Measurements from ENCODE around the gene RAB40C. TPM values are rescaled to one million over a fixed set of nuclear protein-coding genes. Genes with fewer than 3 reads are reported as not detected.

RAB40C gene
- total and polyA plus RNA-seq, 12 donors = 9.1 to 32.0 (median 12.3) TPM

DNA sequence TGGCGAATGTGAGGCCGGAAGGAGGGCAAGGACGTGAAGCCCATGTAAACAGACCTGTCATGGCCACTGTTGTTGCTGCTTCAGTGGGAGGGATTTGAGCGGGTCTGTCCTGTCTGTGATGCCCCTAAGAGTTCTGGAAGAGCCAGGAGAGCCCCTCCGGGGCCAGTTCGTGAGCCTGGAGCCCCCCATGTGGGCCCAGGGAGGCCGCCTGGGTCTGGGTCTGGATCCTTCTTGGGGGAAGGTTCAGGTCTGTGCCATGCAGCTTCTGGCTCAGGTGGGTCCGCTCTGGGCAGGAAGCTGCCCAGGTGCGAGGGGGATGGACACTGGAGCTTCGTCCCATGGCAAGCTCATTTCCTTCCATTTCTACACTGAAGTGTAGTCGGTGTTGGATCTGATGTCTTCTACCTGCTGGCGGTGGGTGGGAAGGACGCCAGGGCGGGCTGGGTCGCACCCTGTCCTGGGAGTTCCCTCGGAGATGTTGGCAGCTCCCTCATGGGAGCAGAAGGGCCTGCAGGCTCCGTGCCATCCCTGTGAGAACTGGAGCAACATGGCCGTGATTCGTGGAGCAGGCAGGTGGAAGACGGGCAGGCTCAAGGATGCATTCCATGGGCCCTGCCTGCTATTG lies 29.7 kb downstream of the RAB40C start:
- ATAC-seq = no peak
- DNase-seq = no peak
- intact Hi-C loops (cut with DNase I) = no loop called here
- TF ChIP-seq, protein P1, sequence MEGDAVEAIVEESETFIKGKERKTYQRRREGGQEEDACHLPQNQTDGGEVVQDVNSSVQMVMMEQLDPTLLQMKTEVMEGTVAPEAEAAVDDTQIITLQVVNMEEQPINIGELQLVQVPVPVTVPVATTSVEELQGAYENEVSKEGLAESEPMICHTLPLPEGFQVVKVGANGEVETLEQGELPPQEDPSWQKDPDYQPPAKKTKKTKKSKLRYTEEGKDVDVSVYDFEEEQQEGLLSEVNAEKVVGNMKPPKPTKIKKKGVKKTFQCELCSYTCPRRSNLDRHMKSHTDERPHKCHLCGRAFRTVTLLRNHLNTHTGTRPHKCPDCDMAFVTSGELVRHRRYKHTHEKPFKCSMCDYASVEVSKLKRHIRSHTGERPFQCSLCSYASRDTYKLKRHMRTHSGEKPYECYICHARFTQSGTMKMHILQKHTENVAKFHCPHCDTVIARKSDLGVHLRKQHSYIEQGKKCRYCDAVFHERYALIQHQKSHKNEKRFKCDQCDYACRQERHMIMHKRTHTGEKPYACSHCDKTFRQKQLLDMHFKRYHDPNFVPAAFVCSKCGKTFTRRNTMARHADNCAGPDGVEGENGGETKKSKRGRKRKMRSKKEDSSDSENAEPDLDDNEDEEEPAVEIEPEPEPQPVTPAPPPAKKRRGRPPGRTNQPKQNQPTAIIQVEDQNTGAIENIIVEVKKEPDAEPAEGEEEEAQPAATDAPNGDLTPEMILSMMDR (IDR thresholded peaks at IDR 0.05) = no peak
- 92 to 93% methylated on average over 20 of the region's 20 CpGs for WGBS, 2 donors
- H3K9me3 ChIP-seq = no peaks in the 10 kb centered on the region
- peaks cover 0 to 14% (median 0%) of the 10 kb centered on the region in 9 donors for H3K36me3 ChIP-seq
- H3K4me3 ChIP-seq = no peak overlapping the region
- H3K27me3 ChIP-seq = no peaks in the 10 kb centered on the region
- no peaks in the 10 kb centered on the region for H3K4me1 ChIP-seq
- no peak overlapping the region for H3K27ac ChIP-seq

DNA sequence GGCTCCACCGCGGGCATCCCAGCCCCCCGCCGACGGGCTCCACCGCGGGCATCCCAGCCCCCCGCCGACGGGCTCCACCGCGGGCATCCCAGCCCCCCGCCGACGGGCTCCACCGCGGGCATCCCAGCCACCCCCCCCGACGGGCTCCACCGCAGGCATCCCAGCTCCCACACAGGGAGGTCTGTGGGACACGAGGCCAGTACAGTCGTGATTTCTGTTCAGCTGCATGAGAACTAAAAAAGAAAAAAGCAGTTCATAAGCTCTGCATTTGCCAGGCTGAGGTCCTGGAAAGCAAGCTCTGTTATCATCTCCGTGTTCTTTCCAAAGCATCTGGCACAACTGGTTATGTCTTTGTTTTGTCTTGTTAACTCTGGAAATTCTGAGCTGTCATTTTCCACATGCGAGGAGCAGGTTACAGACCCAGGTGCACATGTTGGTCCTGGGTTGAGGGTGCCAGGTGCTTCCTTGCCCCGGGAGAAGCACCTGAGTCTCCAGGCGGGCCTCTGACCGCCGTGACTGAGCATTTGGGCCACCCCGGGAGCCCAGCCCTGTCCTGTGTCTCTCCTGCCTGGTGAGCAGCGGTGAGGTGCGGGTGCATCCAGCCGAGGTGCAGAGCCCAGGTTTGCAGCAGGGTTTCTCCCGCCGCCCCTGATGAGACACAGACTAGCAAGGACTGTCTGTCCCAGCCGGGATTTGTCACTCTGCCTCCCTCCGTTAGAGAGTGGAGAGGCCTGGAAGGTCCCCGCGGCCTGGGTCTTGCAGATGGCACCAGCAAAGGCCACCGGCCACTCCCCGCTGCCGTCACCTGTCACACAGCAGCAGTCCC lies 31.0 kb downstream of the RAB40C start:
- H3K27me3 ChIP-seq = no peaks in the 10 kb centered on the region
- TF ChIP-seq, protein P1 (IDR thresholded peaks at IDR 0.05) = no peak

DNA sequence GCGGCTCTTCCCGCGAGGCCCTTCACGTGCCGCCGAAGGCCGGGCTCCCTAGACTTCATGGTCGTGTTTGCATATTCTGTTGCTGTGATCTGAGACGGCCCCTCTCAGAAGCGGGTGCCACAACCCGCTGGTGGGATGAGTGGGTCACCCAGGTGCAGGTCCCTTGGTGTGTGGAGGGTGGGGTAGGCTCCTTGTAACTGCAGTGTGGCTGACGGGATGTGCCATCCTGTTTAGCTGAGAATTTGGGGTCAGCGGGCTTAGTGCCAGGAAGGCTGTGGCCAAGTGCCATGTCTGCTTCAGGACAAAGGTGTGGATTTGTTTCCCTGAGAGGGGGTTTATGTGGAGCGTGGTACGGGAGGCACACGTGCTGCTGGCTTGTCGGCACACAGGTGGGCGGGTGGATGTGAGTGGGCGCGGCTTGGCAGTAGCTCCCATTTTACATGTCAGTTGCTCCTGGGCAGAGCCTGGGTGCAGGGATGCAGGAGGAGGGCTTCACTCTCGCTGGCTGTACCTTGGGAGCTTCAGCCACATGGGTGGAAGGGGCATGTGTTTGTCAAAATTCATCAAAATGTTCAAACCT lies 31.8 kb downstream of the RAB40C start:
- no peaks in the 10 kb centered on the region for H3K27me3 ChIP-seq
- peaks cover 0 to 31% (median 0%) of the 10 kb centered on the region in 9 donors for H3K36me3 ChIP-seq
- 85 to 92% methylated on average over 21 of the region's 21 CpGs for WGBS, 2 donors
- H3K4me3 ChIP-seq = no peak overlapping the region
- intact Hi-C loops (cut with DNase I) = no loop called here
- no peak for ATAC-seq
- H3K4me1 ChIP-seq = no peaks in the 10 kb centered on the region
- DNase-seq = no peak
- no peaks in the 10 kb centered on the region for H3K9me3 ChIP-seq
- no peak overlapping the region for H3K27ac ChIP-seq
- TF ChIP-seq, protein P1 (IDR thresholded peaks at IDR 0.05) = no peak

More for the DNA sequence above, 31.0 kb downstream of the RAB40C start:
- ATAC-seq = no peak
- Histone ChIP-seq H3K27ac (no peak overlapping the region), H3K36me3 (peaks cover 0 to 24% (median 0%) of the 10 kb centered on the region in 9 donors), H3K9me3 (no peaks in the 10 kb centered on the region), H3K4me3 (no peak overlapping the region), H3K4me1 (no peaks in the 10 kb centered on the region)
- DNase-seq = no peak
- WGBS, 2 donors = 86 to 93% methylated on average over 39 to 41 of the region's 41 CpGs
- intact Hi-C loops (cut with DNase I) = no loop called here

DNA sequence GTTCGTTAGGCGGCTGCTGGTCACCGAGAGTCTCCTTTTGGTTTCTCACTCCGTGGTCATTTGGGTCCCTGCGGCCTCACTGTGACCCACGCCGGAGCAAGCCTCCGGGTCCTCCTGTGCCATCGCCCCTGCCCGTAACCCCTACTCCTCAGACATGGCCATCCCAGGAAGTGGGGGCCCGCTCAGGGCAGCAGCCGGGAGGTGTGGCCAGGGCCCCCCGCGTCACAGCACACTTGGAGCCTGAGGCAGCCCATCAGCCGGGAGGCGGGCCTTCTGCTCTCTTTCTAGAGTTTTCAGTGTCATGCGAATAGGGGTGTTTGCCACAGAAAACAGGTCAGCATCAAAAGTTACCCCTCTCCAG lies 33.0 kb downstream of the RAB40C start:
- Histone ChIP-seq H3K4me1 (no peaks in the 10 kb centered on the region), H3K9me3 (no peaks in the 10 kb centered on the region), H3K27me3 (no peaks in the 10 kb centered on the region), H3K4me3 (no peak overlapping the region), H3K36me3 (peaks cover 0 to 34% (median 7%) of the 10 kb centered on the region in 9 donors), H3K27ac (no peak overlapping the region)
- intact Hi-C loops (cut with DNase I) = no loop called here
- ATAC-seq (no peak), DNase-seq (no peak)
- TF ChIP-seq, protein P1 (IDR thresholded peaks at IDR 0.05) = no peak
- 97% methylated on average over 17 of the region's 17 CpGs for WGBS, 2 donors
